Fibroblast of lung (primary cell): ENCODE data around the gene WBP2.

Experiments
- CTCF ChIP-seq, 2 donors: IDR thresholded peaks in 1 of 2; conservative IDR thresholded peaks in 1 of 2; 1 replicate in 1 of 2; 2 replicates in 1 of 2; pipeline ENCODE4 v1.5.1; 2011 to 2012; ENCODE audit warnings: low read length in 2 of 2, control low read depth in 1 of 2, inconsistent platforms in 1 of 2, low read depth in 1 of 2, mild to moderate bottlenecking in 1 of 2
- EZH2 ChIP-seq: IDR thresholded peaks from 2 replicates; pipeline ENCODE4 v1.5.1; 2012; ENCODE audit warnings: low read length, control low read depth, mild to moderate bottlenecking; ENCODE audit errors: missing control alignments

- no peak for TF ChIP-seq CTCF (conservative IDR thresholded peaks at IDR 0.05 in 1 of 2, IDR thresholded peaks at IDR 0.05 in 1 of 2; ENCODE audit: low read depth in 1 of 2, low read length in 2 of 2)
- no peak for TF ChIP-seq EZH2
These were observed 46.1 kb downstream of the WBP2 start for GRCh38 chr17:75808905-75809621.
